HG02852 (cell line): ENCODE measurements around the gene SDK2.

Experiments
- ATAC-seq: cut with Tn5 transposase; IDR thresholded peaks from one replicate; pipeline ENCODE4 v1.9.1; 2021; ENCODE audit warnings: mild to moderate bottlenecking, moderate library complexity; ENCODE audit not compliant: unreplicated experiment

The SDK2 gene

DNA sequence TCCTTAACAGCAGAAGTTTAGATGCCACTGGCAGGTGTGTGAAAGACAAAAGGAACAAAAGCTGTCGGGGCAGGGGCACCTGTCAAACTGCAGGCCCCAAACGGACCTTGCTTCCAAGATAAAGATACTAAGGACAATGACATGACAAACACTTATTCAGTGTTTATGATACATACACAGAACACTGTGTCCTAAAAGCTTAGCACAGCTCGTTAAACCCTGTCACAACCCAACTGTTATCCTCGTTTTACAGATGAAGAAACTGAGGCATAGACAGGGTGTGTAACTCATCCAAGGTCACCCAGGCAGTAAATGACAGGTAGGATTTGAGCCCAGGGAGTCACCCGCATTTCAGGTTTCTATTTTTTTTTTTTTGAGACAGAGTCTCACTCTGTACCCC, 9.6 kb downstream of the SDK2 start:
- no peak for ATAC-seq

DNA sequence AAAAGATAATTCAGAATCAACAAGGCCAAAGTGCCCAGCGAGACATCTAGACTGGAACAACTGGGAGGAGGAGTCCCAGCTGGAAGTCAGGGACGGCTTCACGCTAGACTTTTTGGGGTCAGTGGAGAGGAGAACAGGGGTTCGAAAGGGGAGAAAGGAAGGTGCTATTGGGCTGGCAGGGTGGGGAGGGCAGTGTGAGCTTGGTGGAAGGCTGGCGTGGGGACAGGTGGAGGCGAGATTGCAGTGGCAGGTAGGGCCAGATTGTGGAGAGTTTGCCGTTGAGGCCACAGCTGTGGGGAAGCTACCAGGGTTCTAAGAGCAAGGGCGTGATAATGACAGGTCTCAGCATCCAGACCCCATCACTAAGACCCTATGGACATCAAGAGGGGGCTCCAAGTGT, 10.5 kb downstream of the SDK2 start:
- ATAC-seq = no peak

GRCh38 chr17:73632513-73632912, 11.7 kb downstream of the SDK2 start:
- no peak for ATAC-seq

- ATAC-seq = no peak
These were observed 13.2 kb downstream of the SDK2 start for GRCh38 chr17:73630965-73631595.

GRCh38 chr17:73630531-73630930, 13.7 kb downstream of the SDK2 start:
- no peak for ATAC-seq

GRCh38 chr17:73628642-73629552, 15.3 kb downstream of the SDK2 start:
- ATAC-seq = no peak

- no peak for ATAC-seq
These were observed 18.1 kb downstream of the SDK2 start for GRCh38 chr17:73625991-73626673.

DNA sequence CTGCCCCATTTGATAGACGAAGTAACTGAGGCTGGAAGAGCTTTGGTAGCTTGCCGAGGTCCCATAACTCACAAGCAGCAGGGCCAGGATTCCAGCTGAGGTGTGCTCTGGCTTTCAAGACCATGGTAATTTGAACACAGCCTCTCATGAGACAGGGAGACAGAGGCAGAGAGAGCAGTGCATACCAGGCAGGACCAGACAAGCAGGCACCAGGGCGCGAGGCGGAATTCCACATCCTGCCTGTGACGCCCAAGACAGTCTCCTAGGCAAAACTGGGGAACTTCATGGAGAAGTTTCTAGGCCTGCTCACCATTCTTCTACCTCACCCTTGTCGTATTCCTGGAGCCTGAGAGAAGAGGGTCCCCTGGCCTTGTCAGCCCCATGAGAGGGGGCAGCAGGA, 19.2 kb downstream of the SDK2 start:
- ATAC-seq = no peak

DNA sequence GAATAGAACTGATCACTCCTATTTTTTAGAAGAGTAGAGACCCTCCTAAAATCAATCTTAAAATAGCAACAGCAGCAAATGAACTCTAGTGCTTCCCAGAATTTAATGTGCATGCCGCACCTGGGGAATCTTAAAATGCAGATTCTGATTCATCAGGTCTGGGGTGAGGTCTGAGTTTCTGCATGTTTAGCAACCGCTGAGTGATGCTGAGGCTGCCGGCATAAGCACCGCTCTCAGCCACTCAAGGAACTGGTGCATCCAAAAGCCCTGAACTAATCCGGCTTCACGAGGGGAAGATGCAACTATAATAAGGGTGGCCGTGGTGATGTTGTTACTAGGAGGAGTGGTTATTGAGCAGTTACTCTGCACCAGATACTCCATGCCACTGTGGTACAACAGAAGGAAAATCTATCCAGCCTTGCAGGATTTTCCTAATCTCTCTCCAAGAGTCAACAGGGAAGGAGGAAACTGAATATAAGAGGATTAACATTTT, 19.7 kb downstream of the SDK2 start:
- ATAC-seq = no peak

GRCh38 chr17:73623818-73624217, 20.4 kb downstream of the SDK2 start:
- ATAC-seq = no peak

- no peak for ATAC-seq
These were observed 21.0 kb downstream of the SDK2 start for GRCh38 chr17:73623247-73623646.

GRCh38 chr17:73622381-73622780, 21.9 kb downstream of the SDK2 start:
- ATAC-seq = no peak

- no peak for ATAC-seq
These were observed 22.6 kb downstream of the SDK2 start for GRCh38 chr17:73621685-73622084.

DNA sequence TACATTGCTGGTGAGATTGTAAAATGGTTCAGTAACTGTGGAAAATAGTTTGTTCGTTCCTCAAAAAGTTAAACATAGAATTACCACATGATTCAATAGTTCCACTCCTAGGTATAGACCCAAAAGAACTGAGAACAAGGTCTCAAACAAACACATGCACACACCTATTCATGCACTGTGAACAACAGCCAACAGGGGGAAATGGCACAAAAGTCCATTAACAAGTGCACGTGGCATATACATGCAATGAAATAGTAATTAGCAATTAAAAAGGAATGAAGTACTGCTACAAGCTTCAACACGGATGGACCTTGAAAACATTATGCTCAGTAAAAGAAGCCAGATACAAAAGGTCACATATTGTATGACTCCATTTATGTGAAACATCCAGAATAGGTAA, 23.8 kb downstream of the SDK2 start:
- no peak for ATAC-seq

DNA sequence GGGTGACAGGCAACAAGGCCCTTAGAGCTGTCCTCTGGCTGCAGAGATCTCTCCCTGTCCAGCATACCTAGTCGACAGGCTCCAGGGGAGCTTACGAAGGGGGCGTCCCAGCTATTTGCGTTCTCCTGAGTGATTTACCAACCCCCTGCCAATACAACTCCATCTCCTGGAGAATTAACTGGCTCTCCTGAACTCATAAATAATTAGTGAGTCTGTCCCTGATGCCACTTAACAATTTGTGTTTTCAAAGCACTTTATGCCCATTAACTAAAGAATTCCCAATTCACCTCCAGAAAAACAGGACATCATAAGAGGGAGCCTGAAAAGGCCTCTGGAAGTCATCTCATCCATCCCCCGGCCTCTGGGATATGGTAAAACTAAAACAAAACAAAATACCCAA, 26.7 kb downstream of the SDK2 start:
- ATAC-seq = no peak

- no peak for ATAC-seq
These were observed 27.3 kb downstream of the SDK2 start for GRCh38 chr17:73616873-73617404.

DNA sequence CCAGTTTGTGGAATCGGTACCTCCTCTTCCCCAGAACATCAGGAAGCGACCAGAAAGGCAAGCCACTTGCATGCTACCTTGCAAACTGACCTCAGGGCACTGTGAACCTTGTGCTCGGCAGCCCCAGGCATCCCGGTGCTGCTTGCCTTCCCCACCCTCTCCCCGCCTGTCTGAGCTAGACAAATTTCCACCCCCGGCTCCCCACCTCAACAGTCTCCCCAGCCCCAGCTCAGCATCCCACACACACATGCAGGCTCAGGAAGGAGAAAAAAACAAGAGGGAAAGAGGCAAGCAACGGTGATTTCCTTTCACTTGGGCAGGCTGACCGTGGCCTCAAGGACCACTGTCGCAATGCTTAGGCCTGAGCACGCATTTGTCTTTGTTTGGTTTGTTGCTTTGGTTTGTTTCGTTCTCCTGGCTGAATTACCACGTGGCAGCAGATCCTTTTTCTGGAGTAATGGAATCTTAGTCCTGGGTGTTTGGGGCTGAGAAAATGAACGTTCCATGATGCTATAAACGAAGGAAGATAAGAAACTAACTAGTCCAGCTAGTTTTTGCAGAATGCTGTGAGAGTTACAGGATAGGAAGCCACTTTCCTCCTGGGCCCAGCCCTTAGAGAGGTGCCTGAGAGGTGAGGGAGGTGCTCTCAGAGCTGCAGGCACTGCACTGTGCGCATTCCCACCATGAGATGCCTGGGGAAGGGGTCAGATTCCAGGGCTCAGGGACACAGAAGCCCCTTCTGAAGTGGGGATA, 27.9 kb downstream of the SDK2 start:
- ATAC-seq = no peak

DNA sequence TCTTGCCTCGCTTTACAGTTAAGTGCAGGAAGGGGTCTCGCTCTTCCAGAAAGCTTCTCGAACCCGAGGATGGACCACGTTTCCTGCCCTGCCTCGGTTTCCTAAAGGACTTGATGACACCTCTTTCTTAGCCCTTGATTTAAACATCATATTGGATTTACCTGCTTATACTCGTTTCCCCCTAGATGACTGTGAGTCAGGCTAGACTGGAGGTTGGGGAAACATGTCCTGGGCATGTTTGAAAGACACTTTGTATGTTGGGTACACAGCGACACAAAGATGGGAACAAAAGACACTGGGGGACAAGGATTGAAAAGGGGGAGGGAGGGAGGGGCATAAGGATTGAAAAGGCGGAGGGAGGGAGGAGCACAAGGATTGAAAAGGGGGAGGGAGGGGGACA, 30.0 kb downstream of the SDK2 start:
- ATAC-seq = no peak

GRCh38 chr17:73613271-73614233, 30.7 kb downstream of the SDK2 start:
- no peak for ATAC-seq
